IMR-90 (cell line): ENCODE results near the gene NPAS3. TPM values are rescaled to one million over a fixed set of nuclear protein-coding genes. Genes with fewer than 3 reads are reported as not detected.

Experiments used
- ATAC-seq: fragments of 200-7000 bp; cut with Tn5 transposase; 2 replicates; pipeline ENCODE4 v1.9.1; 2020; ENCODE audit warnings: low read depth, mild to moderate bottlenecking, moderate library complexity
- BruUV-seq: library from RNA; stranded (reverse); fragments of 400-500 nt; replicated peaks from 2 replicates; lab custom pipeline; 2021; lab: Mats Ljungman, UMichigan
- CTCF ChIA-PET: fragments of 300-600 bp; formaldehyde crosslinking; extraction: SDS; loops from one replicate; lab custom pipeline; 2021; ENCODE audit warnings: antibody characterized with exemption; lab: Yijun Ruan, JAX
- POLR2A ChIA-PET: fragments of 300-600 bp; sonication (Branson Sonifier 250); formaldehyde crosslinking; loops from one replicate; lab custom pipeline; 2022; ENCODE audit warnings: antibody characterized with exemption; ENCODE audit not compliant: unreplicated experiment; lab: Charles Lee
- DNase-seq: peaks from one replicate; pipeline ENCODE4 v3.0.0; 2013
- H2AFZ ChIP-seq: replicated peaks from 2 replicates; pipeline ENCODE3; 2013; ENCODE audit warnings: low read length, mild to moderate bottlenecking; ENCODE audit not compliant: poor library complexity
- H2AK5ac ChIP-seq: 2 replicates; pipeline ENCODE4 v1.6.1; 2013; ENCODE audit warnings: low read depth, low read length, inconsistent platforms
- H2AK9ac ChIP-seq: replicated peaks from 2 replicates; pipeline ENCODE3; 2013; ENCODE audit warnings: mild to moderate bottlenecking, low read depth, low read length, moderate library complexity; ENCODE audit not compliant: poor library complexity
- H2BK120ac ChIP-seq: 2 replicates; pipeline ENCODE4 v1.6.1; 2013; ENCODE audit warnings: low read depth, low read length, inconsistent platforms
- H2BK15ac ChIP-seq: 3 replicates; pipeline ENCODE4 v1.6.1; 2013; ENCODE audit warnings: low read depth, low read length, inconsistent platforms
- H2BK20ac ChIP-seq: 2 replicates; pipeline ENCODE4 v1.6.1; 2013; ENCODE audit warnings: low read depth, mild to moderate bottlenecking, inconsistent platforms, low read length, moderate library complexity
- H2BK5ac ChIP-seq: 2 replicates; pipeline ENCODE4 v1.6.1; 2013; ENCODE audit warnings: mild to moderate bottlenecking, low read depth, low read length, inconsistent platforms; ENCODE audit not compliant: poor library complexity, severe bottlenecking
- H3K14ac ChIP-seq: replicated peaks from 2 replicates; pipeline ENCODE4 v1.6.1; 2013; ENCODE audit warnings: low read depth, low read length, inconsistent platforms
- H3K18ac ChIP-seq: 2 replicates; pipeline ENCODE4 v1.6.1; 2013; ENCODE audit warnings: low read depth, low read length, control low read depth
- H3K23ac ChIP-seq: 2 replicates; pipeline ENCODE4 v1.6.1; 2013; ENCODE audit warnings: low read depth, low read length, inconsistent platforms
- H3K27ac ChIP-seq: 2 replicates; pipeline ENCODE4 v1.5.1; 2013; ENCODE audit warnings: mild to moderate bottlenecking, control low read depth, low read length; ENCODE audit not compliant: insufficient read depth
- H3K27me3 ChIP-seq: 2 replicates; pipeline ENCODE4 v1.6.1; 2013; ENCODE audit warnings: low read length; ENCODE audit not compliant: control insufficient read depth, insufficient read depth
- H3K36me3 ChIP-seq: 2 replicates; pipeline ENCODE4 v1.6.1; 2013; ENCODE audit warnings: low read length, mixed read lengths; ENCODE audit not compliant: control insufficient read depth, insufficient read depth
- H3K4ac ChIP-seq: 2 replicates; pipeline ENCODE4 v1.6.1; 2013; ENCODE audit warnings: low read depth, low read length, inconsistent platforms
- H3K4me1 ChIP-seq: 2 replicates; pipeline ENCODE4 v1.6.1; 2013; ENCODE audit warnings: low read length, mixed read lengths; ENCODE audit not compliant: control insufficient read depth, insufficient read depth
- H3K4me2 ChIP-seq: 2 replicates; pipeline ENCODE4 v1.6.1; 2013; ENCODE audit warnings: low read depth, mild to moderate bottlenecking, control low read depth, low read length, moderate library complexity
- H3K4me3 ChIP-seq: 2 replicates; pipeline ENCODE4 v1.5.1; 2013; ENCODE audit warnings: low read depth, mild to moderate bottlenecking, control low read depth, low read length, moderate library complexity; ENCODE audit not compliant: insufficient read depth
- H3K56ac ChIP-seq: 2 replicates; pipeline ENCODE4 v1.6.1; 2013; ENCODE audit warnings: low read length, inconsistent platforms; ENCODE audit not compliant: insufficient read depth; ENCODE audit errors: extremely low read depth
- H3K79me1 ChIP-seq, 2 experiments: 2 replicates each; pipeline ENCODE4 v1.6.1; 2013; ENCODE audit warnings: low read length in 2 of 2, inconsistent platforms in 1 of 2, low read depth in 1 of 2
- H3K9ac ChIP-seq: 2 replicates; pipeline ENCODE4 v1.6.1; 2013; ENCODE audit warnings: low read depth, low read length, control low read depth
- H3K9me1 ChIP-seq: 2 replicates; pipeline ENCODE4 v1.6.1; 2013; ENCODE audit warnings: low read length, inconsistent platforms; ENCODE audit not compliant: insufficient read depth
- H3K9me3 ChIP-seq: 2 replicates; pipeline ENCODE4 v1.6.1; 2013; ENCODE audit warnings: low read length; ENCODE audit not compliant: control insufficient read depth, insufficient read depth
- H4K20me1 ChIP-seq: 2 replicates; pipeline ENCODE4 v1.6.1; 2013; ENCODE audit warnings: low read length, inconsistent platforms; ENCODE audit not compliant: insufficient read depth
- H4K5ac ChIP-seq: 2 replicates; pipeline ENCODE4 v1.6.1; 2013; ENCODE audit warnings: mild to moderate bottlenecking, low read depth, low read length, control low read depth
- H4K8ac ChIP-seq, 2 experiments: 2 replicates each; pipeline ENCODE4 v1.6.1; 2013; ENCODE audit warnings: low read depth in 2 of 2, low read length in 2 of 2, control low read depth in 1 of 2, inconsistent platforms in 1 of 2
- H4K91ac ChIP-seq: 2 replicates; pipeline ENCODE4 v1.6.1; 2013; ENCODE audit warnings: low read depth, low read length, inconsistent platforms; ENCODE audit not compliant: insufficient read depth
- BHLHE40 ChIP-seq: fragments of 150-350 bp; IDR thresholded peaks from 2 replicates; pipeline ENCODE4 v1.6.1; 2016; ENCODE audit warnings: mild to moderate bottlenecking, low read depth, low read length
- CEBPB ChIP-seq: IDR thresholded peaks from 2 replicates; pipeline ENCODE4 v1.6.1; 2012; ENCODE audit warnings: low read depth, low read length, improper control_type of control experiment
- CTCF ChIP-seq: conservative IDR thresholded peaks from 2 replicates; pipeline ENCODE4 v1.5.1; 2012; ENCODE audit warnings: mild to moderate bottlenecking, low read depth, low read length, improper control_type of control experiment
- FOS ChIP-seq: fragments of 150-350 bp; IDR thresholded peaks from 2 replicates; pipeline ENCODE4 v1.6.1; 2016; ENCODE audit warnings: low read depth, low read length
- MAFK ChIP-seq: IDR thresholded peaks from 2 replicates; pipeline ENCODE4 v1.6.1; 2012; ENCODE audit warnings: low read depth, low read length, improper control_type of control experiment
- MAZ ChIP-seq: IDR thresholded peaks from 2 replicates; pipeline ENCODE4 v1.6.1; 2012; ENCODE audit warnings: low read depth, mild to moderate bottlenecking, low read length, improper control_type of control experiment, moderate library complexity, borderline replicate concordance
- NFE2L2 ChIP-seq: fragments of 150-350 bp; IDR thresholded peaks from 2 replicates; pipeline ENCODE4 v1.6.1; 2016; ENCODE audit warnings: low read depth, mild to moderate bottlenecking, low read length
- POLR2A ChIP-seq: IDR thresholded peaks from 2 replicates; pipeline ENCODE4 v1.6.1; 2012; ENCODE audit warnings: mild to moderate bottlenecking, low read depth, low read length
- RCOR1 ChIP-seq: IDR thresholded peaks from 2 replicates; pipeline ENCODE4 v1.6.1; 2012; ENCODE audit warnings: mild to moderate bottlenecking, low read length, improper control_type of control experiment; ENCODE audit not compliant: insufficient replicate concordance
- WGBS, 2 experiments: methylation state at CpG; one replicate each; pipeline versions ENCODE4 v1.1.5 to v1.1.7; 2013; ENCODE audit warnings: missing lambda C conversion rate in 2 of 2; ENCODE audit not compliant: insufficient read length in 1 of 2; ENCODE audit errors: extremely low coverage in 2 of 2; 5-methylcytosine and 5-hydroxymethylcytosine counted together
- dilution Hi-C: fragments of 300-500 bp; cut with HindIII; formaldehyde crosslinking; loops from one replicate; pipeline ENCODE4 v1.14.3; 2018; ENCODE audit warnings: low sequenced_read_pairs; ENCODE audit not compliant: unreplicated experiment
- in situ Hi-C: fragments of 300-500 bp; cut with MboI; formaldehyde crosslinking; loops from 3 replicates; pipeline ENCODE4 v1.14.3; 2019; ENCODE audit warnings: low sequenced_read_pairs, inconsistent platforms, mixed read lengths
- intact Hi-C: fragments of 100-400 bp; cut with micrococcal nuclease; formaldehyde crosslinking; loops from 2 replicates; pipeline ENCODE4 v1.10.0; 2022
- polyA plus RNA-seq, 3 experiments: library from polyadenylated mRNA; depleted of rRNA; stranded (reverse); fragments of >200 nt; gene quantifications; 2 replicates each; pipeline ENCODE4 v1.2.3, GENCODE V29; 2012; ENCODE audit warnings: low replicate concordance in 1 of 3
- total RNA-seq: library from RNA; depleted of rRNA; stranded (reverse); fragments of >200 nt; gene quantifications from 2 replicates; pipeline ENCODE4 v1.2.3, GENCODE V29; 2012
- TF ChIP-seq, protein P1 (sequence below): fragments of 150-350 bp; IDR thresholded peaks from 2 replicates; pipeline ENCODE4 v1.6.1; 2016; ENCODE audit warnings: low read depth, mild to moderate bottlenecking, low read length, moderate library complexity, borderline replicate concordance

NPAS3 gene
- total and polyA plus RNA-seq, 2 of the 4 experiments (the other 2 are of a cell fraction): not detected

DNA sequence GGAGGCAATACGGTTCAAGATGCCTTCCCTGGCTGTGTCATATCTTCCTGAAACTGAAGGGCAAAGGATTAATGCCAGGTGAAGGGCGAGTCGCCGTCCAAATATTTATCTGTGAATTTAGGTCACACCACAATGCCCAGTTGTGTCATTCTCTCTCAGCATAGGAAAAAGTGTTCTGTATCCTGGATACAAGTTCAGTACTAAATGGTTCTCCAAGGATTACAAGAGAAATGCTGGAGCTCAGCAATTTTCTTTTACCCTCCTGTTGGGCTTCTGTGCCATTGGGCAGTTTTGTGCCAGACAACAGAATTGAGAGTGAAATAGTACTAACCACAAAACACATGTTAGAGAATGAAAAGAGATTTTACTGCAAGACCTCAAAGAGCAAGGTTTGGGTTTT is 518.3 kb downstream of the NPAS3 start:
- H2AFZ ChIP-seq: no peak overlapping the region
- DNase-seq: no peak
- no TSS peak for BruUV-seq
- no peaks in the 10 kb centered on the region for H3K9me1 ChIP-seq
- no peak overlapping the region for H3K4me2 ChIP-seq
- in situ Hi-C loops: no loop called here
- H2AK9ac ChIP-seq: no peak overlapping the region
- H3K27me3 ChIP-seq: no peaks in the 10 kb centered on the region
- ATAC-seq: no peak
- H3K9ac ChIP-seq: no peak overlapping the region
- no peak overlapping the region for H4K8ac ChIP-seq
- H3K56ac ChIP-seq: no peak overlapping the region
- H3K27ac ChIP-seq: no peak overlapping the region
- WGBS, 2 experiments: no CpG with 5 or more reads among the region's 4 CpGs
- no peaks in the 10 kb centered on the region for H3K79me1 ChIP-seq
- no peak overlapping the region for H3K14ac ChIP-seq
- dilution Hi-C loops: no loop called here
- no peak overlapping the region for H2BK15ac ChIP-seq
- H3K4me1 ChIP-seq: no peaks in the 10 kb centered on the region
- intact Hi-C loops: no loop called here
- H2BK5ac ChIP-seq: no peak overlapping the region
- H4K91ac ChIP-seq: no peak overlapping the region
- no peaks in the 10 kb centered on the region for H3K36me3 ChIP-seq
- H2BK20ac ChIP-seq: no peak overlapping the region
- H4K20me1 ChIP-seq: no peaks in the 10 kb centered on the region
- H2AK5ac ChIP-seq: no peak overlapping the region
- no peak overlapping the region for H4K5ac ChIP-seq
- CTCF ChIA-PET: interaction anchor here (1.1 kb wide), 1 partner anchor 62 kb away, joined by 3 read pairs; no protein-coding TSS in a partner anchor
- no peak overlapping the region for H3K4me3 ChIP-seq
- no peak overlapping the region for H3K23ac ChIP-seq
- no peak overlapping the region for H2BK120ac ChIP-seq
- POLR2A ChIA-PET: no interaction called here
- H3K4ac ChIP-seq: no peak overlapping the region
- H3K18ac ChIP-seq: no peak overlapping the region
- TF ChIP-seq NFE2L2 (no peak), POLR2A (no peak), BHLHE40 (no peak), FOS (no peak), MAZ (no peak), CTCF (no peak), MAFK (no peak), CEBPB (no peak), RCOR1 (no peak)
- TF ChIP-seq, protein P1, sequence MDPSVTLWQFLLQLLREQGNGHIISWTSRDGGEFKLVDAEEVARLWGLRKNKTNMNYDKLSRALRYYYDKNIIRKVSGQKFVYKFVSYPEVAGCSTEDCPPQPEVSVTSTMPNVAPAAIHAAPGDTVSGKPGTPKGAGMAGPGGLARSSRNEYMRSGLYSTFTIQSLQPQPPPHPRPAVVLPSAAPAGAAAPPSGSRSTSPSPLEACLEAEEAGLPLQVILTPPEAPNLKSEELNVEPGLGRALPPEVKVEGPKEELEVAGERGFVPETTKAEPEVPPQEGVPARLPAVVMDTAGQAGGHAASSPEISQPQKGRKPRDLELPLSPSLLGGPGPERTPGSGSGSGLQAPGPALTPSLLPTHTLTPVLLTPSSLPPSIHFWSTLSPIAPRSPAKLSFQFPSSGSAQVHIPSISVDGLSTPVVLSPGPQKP: no peak
- H3K9me3 ChIP-seq: no peaks in the 10 kb centered on the region
